ENCODE data around the gene CEACAM21. TPM values are rescaled to one million over a fixed set of nuclear protein-coding genes. Genes with fewer than 3 reads are reported as not detected.

CEACAM21 gene
- total RNA-seq, 4 donors from 2014 or later = 0.56 to 34.8 (median 2.6) TPM; not detected in 1

DNA sequence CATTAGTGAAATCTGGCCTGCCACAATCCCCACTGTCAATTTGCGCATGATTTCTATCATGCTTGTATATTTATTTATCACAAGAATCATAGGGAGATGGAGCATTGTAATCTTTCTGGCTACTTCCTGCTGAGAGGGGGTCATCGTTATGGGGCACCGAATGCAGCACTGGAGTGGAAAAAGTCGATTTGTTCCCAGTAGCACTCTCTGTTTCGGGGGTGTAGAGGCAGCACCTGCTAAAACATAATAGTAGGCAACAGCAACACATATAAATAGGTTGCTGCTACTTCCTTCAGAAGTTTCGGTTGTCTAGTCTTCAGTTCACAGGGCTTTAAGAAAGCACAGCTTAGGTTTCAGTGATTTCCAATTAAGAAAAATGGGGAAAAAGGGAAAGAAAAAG lies 23.4 kb upstream of the CEACAM21 start:
- Histone ChIP-seq H3K27ac (no peak overlapping the region), H3K36me3 (no peaks in the 10 kb centered on the region), H3K4me3 (replicated peaks in 1 of 3) (no peak overlapping the region), H3K4me1 (no peaks in the 10 kb centered on the region), H3K9me3 (no peaks in the 10 kb centered on the region), H3K27me3 (no peaks in the 10 kb centered on the region)
- TF ChIP-seq, protein P1, sequence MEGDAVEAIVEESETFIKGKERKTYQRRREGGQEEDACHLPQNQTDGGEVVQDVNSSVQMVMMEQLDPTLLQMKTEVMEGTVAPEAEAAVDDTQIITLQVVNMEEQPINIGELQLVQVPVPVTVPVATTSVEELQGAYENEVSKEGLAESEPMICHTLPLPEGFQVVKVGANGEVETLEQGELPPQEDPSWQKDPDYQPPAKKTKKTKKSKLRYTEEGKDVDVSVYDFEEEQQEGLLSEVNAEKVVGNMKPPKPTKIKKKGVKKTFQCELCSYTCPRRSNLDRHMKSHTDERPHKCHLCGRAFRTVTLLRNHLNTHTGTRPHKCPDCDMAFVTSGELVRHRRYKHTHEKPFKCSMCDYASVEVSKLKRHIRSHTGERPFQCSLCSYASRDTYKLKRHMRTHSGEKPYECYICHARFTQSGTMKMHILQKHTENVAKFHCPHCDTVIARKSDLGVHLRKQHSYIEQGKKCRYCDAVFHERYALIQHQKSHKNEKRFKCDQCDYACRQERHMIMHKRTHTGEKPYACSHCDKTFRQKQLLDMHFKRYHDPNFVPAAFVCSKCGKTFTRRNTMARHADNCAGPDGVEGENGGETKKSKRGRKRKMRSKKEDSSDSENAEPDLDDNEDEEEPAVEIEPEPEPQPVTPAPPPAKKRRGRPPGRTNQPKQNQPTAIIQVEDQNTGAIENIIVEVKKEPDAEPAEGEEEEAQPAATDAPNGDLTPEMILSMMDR (IDR thresholded peaks at IDR 0.05) = no peak
- TF ChIP-seq POLR2A (IDR thresholded peaks at IDR 0.05) = no peak
- no peak for DNase-seq
- 70 to 78% methylated on average over 6 of the region's 6 CpGs for WGBS, 2 donors
- intact Hi-C loops (cut with DNase I) = no loop called here

DNA sequence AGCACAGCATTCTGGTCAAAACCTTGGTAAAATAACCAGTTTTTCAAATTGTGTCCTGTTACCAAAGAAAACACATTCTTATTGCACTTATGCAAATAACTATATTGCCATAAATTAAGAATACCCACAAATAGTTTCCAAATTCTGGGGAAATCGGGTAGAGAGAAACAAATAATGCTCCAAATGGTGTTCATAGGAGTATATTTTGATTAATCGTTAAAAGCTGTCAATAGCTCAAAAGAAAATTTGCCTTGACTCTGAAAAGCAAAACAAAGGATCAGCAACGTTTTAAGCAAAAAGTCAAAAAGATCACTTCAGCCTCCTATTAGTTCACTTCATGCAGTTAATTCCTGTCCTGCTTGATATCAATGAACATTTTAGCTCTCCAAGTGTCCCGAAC lies 22.2 kb upstream of the CEACAM21 start:
- no peak for DNase-seq
- Histone ChIP-seq H3K4me1 (no peaks in the 10 kb centered on the region), H3K4me3 (replicated peaks in 1 of 3) (no peak overlapping the region), H3K27me3 (no peaks in the 10 kb centered on the region), H3K36me3 (no peaks in the 10 kb centered on the region), H3K27ac (no peak overlapping the region), H3K9me3 (no peaks in the 10 kb centered on the region)
- no peak for TF ChIP-seq POLR2A (IDR thresholded peaks at IDR 0.05)
- TF ChIP-seq, protein P1 (IDR thresholded peaks at IDR 0.05) = no peak
- intact Hi-C loops (cut with DNase I) = no loop called here
- WGBS, 2 donors = 90% methylated on average over 4 of the region's 4 CpGs

DNA sequence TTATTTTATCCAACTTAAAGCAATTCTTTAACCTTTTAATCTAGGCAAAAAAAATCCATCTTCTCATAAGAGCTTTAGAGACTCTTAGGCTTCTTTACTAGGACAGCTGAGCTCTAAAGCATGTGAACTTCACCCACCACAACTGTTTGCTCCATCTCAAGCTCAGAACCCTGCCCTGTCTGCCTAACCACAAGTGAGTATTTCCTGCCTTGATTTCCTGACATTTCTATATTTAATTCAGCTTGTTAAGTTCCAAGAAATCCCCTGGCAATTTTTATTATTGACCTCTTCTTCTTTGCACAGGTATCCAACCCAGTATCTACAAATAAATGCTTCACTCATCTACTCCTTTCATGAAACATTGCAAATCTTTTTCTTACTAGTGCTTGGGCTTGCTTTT lies 21.1 kb upstream of the CEACAM21 start:
- Histone ChIP-seq H3K27ac (no peak overlapping the region), H3K36me3 (no peaks in the 10 kb centered on the region), H3K27me3 (no peaks in the 10 kb centered on the region), H3K9me3 (no peaks in the 10 kb centered on the region), H3K4me1 (no peaks in the 10 kb centered on the region), H3K4me3 (replicated peaks in 1 of 3) (no peak overlapping the region)
- TF ChIP-seq, protein P1 (IDR thresholded peaks at IDR 0.05) = no peak
- TF ChIP-seq POLR2A (IDR thresholded peaks at IDR 0.05) = no peak
- no peak for DNase-seq
- intact Hi-C loops (cut with DNase I) = no loop called here

DNA sequence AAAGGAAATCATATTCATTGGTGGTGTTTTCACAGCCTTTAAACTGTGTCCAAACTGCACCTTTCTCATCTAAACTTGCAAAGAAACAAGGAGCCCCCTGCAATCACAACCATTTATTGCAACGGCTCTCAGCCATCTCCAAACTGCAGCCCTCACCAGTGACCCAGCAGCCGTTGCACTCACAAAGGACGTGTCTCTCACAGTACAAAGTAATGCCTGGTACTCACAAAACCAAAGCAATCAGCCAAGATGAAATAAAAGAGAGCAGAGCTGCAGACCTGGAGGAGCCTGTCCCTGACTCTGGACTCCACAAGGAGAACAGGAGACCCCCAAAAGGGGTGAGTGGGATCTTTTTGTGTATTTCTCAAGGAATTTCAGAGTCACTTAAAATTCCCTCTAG lies 20.2 kb upstream of the CEACAM21 start:
- 17 to 43% methylated on average over 3 of the region's 3 CpGs for WGBS, 2 donors
- Histone ChIP-seq H3K4me1 (no peaks in the 10 kb centered on the region), H3K27ac (no peak overlapping the region), H3K36me3 (no peaks in the 10 kb centered on the region), H3K27me3 (no peaks in the 10 kb centered on the region), H3K9me3 (no peaks in the 10 kb centered on the region), H3K4me3 (replicated peaks in 1 of 3) (no peak overlapping the region)
- DNase-seq = no peak
- no peak for TF ChIP-seq POLR2A (IDR thresholded peaks at IDR 0.05)
- TF ChIP-seq, protein P1 (IDR thresholded peaks at IDR 0.05) = no peak
- intact Hi-C loops (cut with DNase I) = no loop called here

DNA sequence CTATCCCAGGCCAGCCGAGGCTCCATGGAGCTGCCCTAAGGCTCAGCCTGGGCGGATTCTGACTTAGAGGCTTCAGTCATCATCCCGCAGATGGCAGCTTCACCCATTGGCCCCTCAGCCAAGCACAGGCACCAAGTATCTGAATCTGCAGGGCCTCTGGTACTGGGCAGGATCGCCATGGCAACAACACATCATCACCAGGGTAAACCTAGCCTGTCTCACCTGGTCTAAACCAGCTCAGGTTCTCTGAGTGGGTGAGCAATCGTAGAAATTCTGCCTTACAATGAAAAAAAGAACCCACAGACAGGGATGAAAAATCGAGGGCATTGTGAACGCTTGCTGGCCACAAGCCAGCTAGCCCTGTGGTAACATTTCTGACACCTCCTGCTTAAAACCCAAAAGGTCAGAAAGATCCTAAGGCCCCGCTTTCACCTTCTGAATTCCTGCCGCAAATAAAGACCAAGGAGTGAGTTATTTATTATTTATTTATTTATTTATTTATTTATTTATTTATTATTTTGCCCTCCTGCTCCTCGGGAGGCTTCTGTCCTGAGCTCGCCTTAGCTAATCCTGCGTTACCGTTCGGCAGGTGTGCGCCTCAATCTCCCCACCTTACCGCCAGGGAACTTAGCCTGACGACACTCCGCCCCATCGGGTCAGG lies 12.0 kb upstream of the CEACAM21 start:
- no peak overlapping the region for H3K4me3 ChIP-seq (replicated peaks in 1 of 3)
- no peak overlapping the region for H3K27ac ChIP-seq
- intact Hi-C loops (cut with DNase I) = no loop called here
- TF ChIP-seq, protein P1 (IDR thresholded peaks at IDR 0.05) = no peak
- no peak for TF ChIP-seq POLR2A (IDR thresholded peaks at IDR 0.05)
- no peaks in the 10 kb centered on the region for H3K9me3 ChIP-seq
- H3K4me1 ChIP-seq = no peaks in the 10 kb centered on the region
- no peaks in the 10 kb centered on the region for H3K36me3 ChIP-seq
- 20 to 23% methylated on average over 17 to 19 of the region's 19 CpGs for WGBS, 2 donors
- peaks cover 18% of the 10 kb centered on the region for H3K27me3 ChIP-seq
- DNase-seq = no peak
